IMR-90 (cell line): ENCODE measurements around the gene KCNJ16. TPM values are rescaled to one million over a fixed set of nuclear protein-coding genes. Genes with fewer than 3 reads are reported as not detected.

Experiments
- ATAC-seq: fragments of 200-7000 bp; cut with Tn5 transposase; 2 replicates; pipeline ENCODE4 v1.9.1; 2020; ENCODE audit warnings: low read depth, mild to moderate bottlenecking, moderate library complexity
- BruUV-seq: library from RNA; stranded (reverse); fragments of 400-500 nt; replicated peaks from 2 replicates; lab custom pipeline; 2021; lab: Mats Ljungman, UMichigan
- CTCF ChIA-PET: fragments of 300-600 bp; formaldehyde crosslinking; extraction: SDS; loops from one replicate; lab custom pipeline; 2021; ENCODE audit warnings: antibody characterized with exemption; lab: Yijun Ruan, JAX
- POLR2A ChIA-PET: fragments of 300-600 bp; sonication (Branson Sonifier 250); formaldehyde crosslinking; loops from one replicate; lab custom pipeline; 2022; ENCODE audit warnings: antibody characterized with exemption; ENCODE audit not compliant: unreplicated experiment; lab: Charles Lee
- DNase-seq: peaks from one replicate; pipeline ENCODE4 v3.0.0; 2013
- H2AFZ ChIP-seq: replicated peaks from 2 replicates; pipeline ENCODE3; 2013; ENCODE audit warnings: low read length, mild to moderate bottlenecking; ENCODE audit not compliant: poor library complexity
- H2AK5ac ChIP-seq: 2 replicates; pipeline ENCODE4 v1.6.1; 2013; ENCODE audit warnings: low read depth, low read length, inconsistent platforms
- H2AK9ac ChIP-seq: replicated peaks from 2 replicates; pipeline ENCODE3; 2013; ENCODE audit warnings: mild to moderate bottlenecking, low read depth, low read length, moderate library complexity; ENCODE audit not compliant: poor library complexity
- H2BK120ac ChIP-seq: 2 replicates; pipeline ENCODE4 v1.6.1; 2013; ENCODE audit warnings: low read depth, low read length, inconsistent platforms
- H2BK15ac ChIP-seq: 3 replicates; pipeline ENCODE4 v1.6.1; 2013; ENCODE audit warnings: low read depth, low read length, inconsistent platforms
- H2BK20ac ChIP-seq: 2 replicates; pipeline ENCODE4 v1.6.1; 2013; ENCODE audit warnings: low read depth, mild to moderate bottlenecking, inconsistent platforms, low read length, moderate library complexity
- H2BK5ac ChIP-seq: 2 replicates; pipeline ENCODE4 v1.6.1; 2013; ENCODE audit warnings: mild to moderate bottlenecking, low read depth, low read length, inconsistent platforms; ENCODE audit not compliant: poor library complexity, severe bottlenecking
- H3K14ac ChIP-seq: replicated peaks from 2 replicates; pipeline ENCODE4 v1.6.1; 2013; ENCODE audit warnings: low read depth, low read length, inconsistent platforms
- H3K18ac ChIP-seq: 2 replicates; pipeline ENCODE4 v1.6.1; 2013; ENCODE audit warnings: low read depth, low read length, control low read depth
- H3K23ac ChIP-seq: 2 replicates; pipeline ENCODE4 v1.6.1; 2013; ENCODE audit warnings: low read depth, low read length, inconsistent platforms
- H3K27ac ChIP-seq: 2 replicates; pipeline ENCODE4 v1.5.1; 2013; ENCODE audit warnings: mild to moderate bottlenecking, control low read depth, low read length; ENCODE audit not compliant: insufficient read depth
- H3K27me3 ChIP-seq: 2 replicates; pipeline ENCODE4 v1.6.1; 2013; ENCODE audit warnings: low read length; ENCODE audit not compliant: control insufficient read depth, insufficient read depth
- H3K36me3 ChIP-seq: 2 replicates; pipeline ENCODE4 v1.6.1; 2013; ENCODE audit warnings: low read length, mixed read lengths; ENCODE audit not compliant: control insufficient read depth, insufficient read depth
- H3K4ac ChIP-seq: 2 replicates; pipeline ENCODE4 v1.6.1; 2013; ENCODE audit warnings: low read depth, low read length, inconsistent platforms
- H3K4me1 ChIP-seq: 2 replicates; pipeline ENCODE4 v1.6.1; 2013; ENCODE audit warnings: low read length, mixed read lengths; ENCODE audit not compliant: control insufficient read depth, insufficient read depth
- H3K4me2 ChIP-seq: 2 replicates; pipeline ENCODE4 v1.6.1; 2013; ENCODE audit warnings: low read depth, mild to moderate bottlenecking, control low read depth, low read length, moderate library complexity
- H3K4me3 ChIP-seq: 2 replicates; pipeline ENCODE4 v1.5.1; 2013; ENCODE audit warnings: low read depth, mild to moderate bottlenecking, control low read depth, low read length, moderate library complexity; ENCODE audit not compliant: insufficient read depth
- H3K56ac ChIP-seq: 2 replicates; pipeline ENCODE4 v1.6.1; 2013; ENCODE audit warnings: low read length, inconsistent platforms; ENCODE audit not compliant: insufficient read depth; ENCODE audit errors: extremely low read depth
- H3K79me1 ChIP-seq, 2 experiments: 2 replicates each; pipeline ENCODE4 v1.6.1; 2013; ENCODE audit warnings: low read length in 2 of 2, inconsistent platforms in 1 of 2, low read depth in 1 of 2
- H3K9ac ChIP-seq: 2 replicates; pipeline ENCODE4 v1.6.1; 2013; ENCODE audit warnings: low read depth, low read length, control low read depth
- H3K9me1 ChIP-seq: 2 replicates; pipeline ENCODE4 v1.6.1; 2013; ENCODE audit warnings: low read length, inconsistent platforms; ENCODE audit not compliant: insufficient read depth
- H3K9me3 ChIP-seq: 2 replicates; pipeline ENCODE4 v1.6.1; 2013; ENCODE audit warnings: low read length; ENCODE audit not compliant: control insufficient read depth, insufficient read depth
- H4K20me1 ChIP-seq: 2 replicates; pipeline ENCODE4 v1.6.1; 2013; ENCODE audit warnings: low read length, inconsistent platforms; ENCODE audit not compliant: insufficient read depth
- H4K5ac ChIP-seq: 2 replicates; pipeline ENCODE4 v1.6.1; 2013; ENCODE audit warnings: mild to moderate bottlenecking, low read depth, low read length, control low read depth
- H4K8ac ChIP-seq, 2 experiments: 2 replicates each; pipeline ENCODE4 v1.6.1; 2013; ENCODE audit warnings: low read depth in 2 of 2, low read length in 2 of 2, control low read depth in 1 of 2, inconsistent platforms in 1 of 2
- H4K91ac ChIP-seq: 2 replicates; pipeline ENCODE4 v1.6.1; 2013; ENCODE audit warnings: low read depth, low read length, inconsistent platforms; ENCODE audit not compliant: insufficient read depth
- BHLHE40 ChIP-seq: fragments of 150-350 bp; IDR thresholded peaks from 2 replicates; pipeline ENCODE4 v1.6.1; 2016; ENCODE audit warnings: mild to moderate bottlenecking, low read depth, low read length
- CEBPB ChIP-seq: IDR thresholded peaks from 2 replicates; pipeline ENCODE4 v1.6.1; 2012; ENCODE audit warnings: low read depth, low read length, improper control_type of control experiment
- CHD1 ChIP-seq: IDR thresholded peaks from 2 replicates; pipeline ENCODE4 v1.6.1; 2012; ENCODE audit warnings: low read depth, low read length, improper control_type of control experiment
- FOS ChIP-seq: fragments of 150-350 bp; IDR thresholded peaks from 2 replicates; pipeline ENCODE4 v1.6.1; 2016; ENCODE audit warnings: low read depth, low read length
- MAFK ChIP-seq: IDR thresholded peaks from 2 replicates; pipeline ENCODE4 v1.6.1; 2012; ENCODE audit warnings: low read depth, low read length, improper control_type of control experiment
- MAZ ChIP-seq: IDR thresholded peaks from 2 replicates; pipeline ENCODE4 v1.6.1; 2012; ENCODE audit warnings: low read depth, mild to moderate bottlenecking, low read length, improper control_type of control experiment, moderate library complexity, borderline replicate concordance
- MXI1 ChIP-seq: IDR thresholded peaks from 2 replicates; pipeline ENCODE4 v1.6.1; 2012; ENCODE audit warnings: low read depth, mild to moderate bottlenecking, low read length, moderate library complexity, borderline replicate concordance
- NFE2L2 ChIP-seq: fragments of 150-350 bp; IDR thresholded peaks from 2 replicates; pipeline ENCODE4 v1.6.1; 2016; ENCODE audit warnings: low read depth, mild to moderate bottlenecking, low read length
- POLR2A ChIP-seq: IDR thresholded peaks from 2 replicates; pipeline ENCODE4 v1.6.1; 2012; ENCODE audit warnings: mild to moderate bottlenecking, low read depth, low read length
- RAD21 ChIP-seq: IDR thresholded peaks from 2 replicates; pipeline ENCODE4 v1.6.1; 2012; ENCODE audit warnings: low read length, improper control_type of control experiment
- RCOR1 ChIP-seq: IDR thresholded peaks from 2 replicates; pipeline ENCODE4 v1.6.1; 2012; ENCODE audit warnings: mild to moderate bottlenecking, low read length, improper control_type of control experiment; ENCODE audit not compliant: insufficient replicate concordance
- RFX5 ChIP-seq: IDR thresholded peaks from 2 replicates; pipeline ENCODE4 v1.8.0; 2012; ENCODE audit warnings: low read depth, mild to moderate bottlenecking, low read length, moderate library complexity
- SMC3 ChIP-seq: fragments of 150-350 bp; IDR thresholded peaks from 2 replicates; pipeline ENCODE4 v1.6.1; 2016; ENCODE audit warnings: low read depth, mild to moderate bottlenecking, antibody characterized with exemption, low read length, moderate library complexity
- WGBS, 2 experiments: methylation state at CpG; one replicate each; pipeline versions ENCODE4 v1.1.5 to v1.1.7; 2013; ENCODE audit warnings: missing lambda C conversion rate in 2 of 2; ENCODE audit not compliant: insufficient read length in 1 of 2; ENCODE audit errors: extremely low coverage in 2 of 2; 5-methylcytosine and 5-hydroxymethylcytosine counted together
- dilution Hi-C: fragments of 300-500 bp; cut with HindIII; formaldehyde crosslinking; loops from one replicate; pipeline ENCODE4 v1.14.3; 2018; ENCODE audit warnings: low sequenced_read_pairs; ENCODE audit not compliant: unreplicated experiment
- in situ Hi-C: fragments of 300-500 bp; cut with MboI; formaldehyde crosslinking; loops from 3 replicates; pipeline ENCODE4 v1.14.3; 2019; ENCODE audit warnings: low sequenced_read_pairs, inconsistent platforms, mixed read lengths
- intact Hi-C: fragments of 100-400 bp; cut with micrococcal nuclease; formaldehyde crosslinking; loops from 2 replicates; pipeline ENCODE4 v1.10.0; 2022
- polyA plus RNA-seq, 3 experiments: library from polyadenylated mRNA; depleted of rRNA; stranded (reverse); fragments of >200 nt; gene quantifications; 2 replicates each; pipeline ENCODE4 v1.2.3, GENCODE V29; 2012; ENCODE audit warnings: low replicate concordance in 1 of 3
- total RNA-seq: library from RNA; depleted of rRNA; stranded (reverse); fragments of >200 nt; gene quantifications from 2 replicates; pipeline ENCODE4 v1.2.3, GENCODE V29; 2012
- TF ChIP-seq, protein P1 (sequence below): fragments of 150-350 bp; IDR thresholded peaks from 2 replicates; pipeline ENCODE4 v1.6.1; 2017; ENCODE audit warnings: mild to moderate bottlenecking, antibody characterized with exemption, low read length, low read depth
- TF ChIP-seq, protein P2 (sequence below): conservative IDR thresholded peaks from 2 replicates; pipeline ENCODE4 v1.5.1; 2012; ENCODE audit warnings: mild to moderate bottlenecking, low read depth, low read length, improper control_type of control experiment
- TF ChIP-seq, protein P3 (sequence below): fragments of 150-350 bp; IDR thresholded peaks from 2 replicates; pipeline ENCODE4 v1.6.1; 2016; ENCODE audit warnings: low read depth, mild to moderate bottlenecking, low read length, moderate library complexity, borderline replicate concordance

The KCNJ16 gene
- total and polyA plus RNA-seq, 2 of the 4 experiments (the other 2 are of a cell fraction) = not detected

DNA sequence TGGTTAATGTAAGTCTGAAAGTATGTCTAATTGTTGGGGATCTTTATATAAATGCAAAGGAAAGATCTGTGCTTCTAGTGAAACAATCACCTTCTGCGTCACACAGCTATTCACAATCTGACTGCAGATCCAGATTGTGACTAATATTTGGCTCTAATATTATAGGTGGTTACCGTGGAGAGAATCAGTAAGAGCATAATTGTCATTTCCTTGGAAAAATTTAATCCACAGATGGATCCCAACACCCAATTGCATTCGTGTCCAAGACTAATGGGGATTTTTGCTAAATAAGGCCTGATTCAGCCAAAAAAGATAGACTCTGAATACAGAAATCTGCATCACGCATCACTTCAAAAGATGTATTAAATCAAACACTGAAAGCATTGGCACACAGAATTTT is 91.6 kb downstream of the KCNJ16 start:
- Histone ChIP-seq H3K79me1 (no peaks in the 10 kb centered on the region), H2AK5ac (no peak overlapping the region), H2BK15ac (no peak overlapping the region), H3K18ac (no peak overlapping the region), H3K9ac (no peak overlapping the region), H2AFZ (no peak overlapping the region), H3K4me2 (no peak overlapping the region), H2BK120ac (no peak overlapping the region), H4K91ac (no peak overlapping the region), H2BK20ac (no peak overlapping the region), H3K36me3 (no peaks in the 10 kb centered on the region), H3K9me1 (no peaks in the 10 kb centered on the region), H3K27ac (no peak overlapping the region), H4K5ac (no peak overlapping the region), H2BK5ac (no peak overlapping the region), H3K9me3 (no peaks in the 10 kb centered on the region), H3K4me1 (no peaks in the 10 kb centered on the region), H2AK9ac (no peak overlapping the region), H3K4ac (no peak overlapping the region), H4K8ac (no peak overlapping the region), H3K23ac (no peak overlapping the region), H3K27me3 (no peaks in the 10 kb centered on the region), H4K20me1 (no peaks in the 10 kb centered on the region), H3K14ac (no peak overlapping the region), H3K56ac (no peak overlapping the region), H3K4me3 (no peak overlapping the region)
- ATAC-seq (no peak), DNase-seq (no peak)
- dilution Hi-C loops (no loop called here), in situ Hi-C loops (loop anchor here (10.0 kb wide), 1 partner anchor 388 kb away; no protein-coding TSS in a partner anchor), intact Hi-C loops (loop anchor here (5.0 kb wide), 3 partner anchors 241 to 839 kb away; partner anchors contain the start of gene ABCA5)
- TF ChIP-seq CEBPB (no peak), NFE2L2 (no peak), RCOR1 (no peak), RAD21 (no peak), BHLHE40 (no peak), POLR2A (no peak), SMC3 (no peak), MAZ (no peak), MAFK (no peak), MXI1 (no peak), FOS (no peak), RFX5 (no peak), CHD1 (no peak)
- TF ChIP-seq, protein P1, sequence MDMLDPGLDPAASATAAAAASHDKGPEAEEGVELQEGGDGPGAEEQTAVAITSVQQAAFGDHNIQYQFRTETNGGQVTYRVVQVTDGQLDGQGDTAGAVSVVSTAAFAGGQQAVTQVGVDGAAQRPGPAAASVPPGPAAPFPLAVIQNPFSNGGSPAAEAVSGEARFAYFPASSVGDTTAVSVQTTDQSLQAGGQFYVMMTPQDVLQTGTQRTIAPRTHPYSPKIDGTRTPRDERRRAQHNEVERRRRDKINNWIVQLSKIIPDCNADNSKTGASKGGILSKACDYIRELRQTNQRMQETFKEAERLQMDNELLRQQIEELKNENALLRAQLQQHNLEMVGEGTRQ = no peak
- TF ChIP-seq, protein P2, sequence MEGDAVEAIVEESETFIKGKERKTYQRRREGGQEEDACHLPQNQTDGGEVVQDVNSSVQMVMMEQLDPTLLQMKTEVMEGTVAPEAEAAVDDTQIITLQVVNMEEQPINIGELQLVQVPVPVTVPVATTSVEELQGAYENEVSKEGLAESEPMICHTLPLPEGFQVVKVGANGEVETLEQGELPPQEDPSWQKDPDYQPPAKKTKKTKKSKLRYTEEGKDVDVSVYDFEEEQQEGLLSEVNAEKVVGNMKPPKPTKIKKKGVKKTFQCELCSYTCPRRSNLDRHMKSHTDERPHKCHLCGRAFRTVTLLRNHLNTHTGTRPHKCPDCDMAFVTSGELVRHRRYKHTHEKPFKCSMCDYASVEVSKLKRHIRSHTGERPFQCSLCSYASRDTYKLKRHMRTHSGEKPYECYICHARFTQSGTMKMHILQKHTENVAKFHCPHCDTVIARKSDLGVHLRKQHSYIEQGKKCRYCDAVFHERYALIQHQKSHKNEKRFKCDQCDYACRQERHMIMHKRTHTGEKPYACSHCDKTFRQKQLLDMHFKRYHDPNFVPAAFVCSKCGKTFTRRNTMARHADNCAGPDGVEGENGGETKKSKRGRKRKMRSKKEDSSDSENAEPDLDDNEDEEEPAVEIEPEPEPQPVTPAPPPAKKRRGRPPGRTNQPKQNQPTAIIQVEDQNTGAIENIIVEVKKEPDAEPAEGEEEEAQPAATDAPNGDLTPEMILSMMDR = no peak
- TF ChIP-seq, protein P3, sequence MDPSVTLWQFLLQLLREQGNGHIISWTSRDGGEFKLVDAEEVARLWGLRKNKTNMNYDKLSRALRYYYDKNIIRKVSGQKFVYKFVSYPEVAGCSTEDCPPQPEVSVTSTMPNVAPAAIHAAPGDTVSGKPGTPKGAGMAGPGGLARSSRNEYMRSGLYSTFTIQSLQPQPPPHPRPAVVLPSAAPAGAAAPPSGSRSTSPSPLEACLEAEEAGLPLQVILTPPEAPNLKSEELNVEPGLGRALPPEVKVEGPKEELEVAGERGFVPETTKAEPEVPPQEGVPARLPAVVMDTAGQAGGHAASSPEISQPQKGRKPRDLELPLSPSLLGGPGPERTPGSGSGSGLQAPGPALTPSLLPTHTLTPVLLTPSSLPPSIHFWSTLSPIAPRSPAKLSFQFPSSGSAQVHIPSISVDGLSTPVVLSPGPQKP = no peak
- CTCF ChIA-PET = interaction anchor here (1.2 to 1.4 kb wide), 4 partner anchors 23 to 644 kb away, joined by 4 to 7 read pairs (median 5); no protein-coding TSS in a partner anchor
- BruUV-seq = no TSS peak
- no CpG with 5 or more reads among the region's 4 CpGs for WGBS, 2 experiments
- POLR2A ChIA-PET = no interaction called here
